Breast epithelium (tissue), 3 donors: ENCODE results near the gene UCHL1.

ENCODE experiments used
- POLR2A ChIP-seq: fragments of 450-650 bp; IDR thresholded peaks from one replicate; pipeline ENCODE4 v1.6.1; 2016; ENCODE audit warnings: antibody characterized with exemption, mild to moderate bottlenecking, moderate library complexity
- POLR2AphosphoS5 ChIP-seq, 3 donors: sonication (generic); formaldehyde crosslinking; IDR thresholded peaks; one replicate each; pipeline ENCODE4 v1.6.1; 2017; ENCODE audit warnings: antibody characterized with exemption in 3 of 3

DNA sequence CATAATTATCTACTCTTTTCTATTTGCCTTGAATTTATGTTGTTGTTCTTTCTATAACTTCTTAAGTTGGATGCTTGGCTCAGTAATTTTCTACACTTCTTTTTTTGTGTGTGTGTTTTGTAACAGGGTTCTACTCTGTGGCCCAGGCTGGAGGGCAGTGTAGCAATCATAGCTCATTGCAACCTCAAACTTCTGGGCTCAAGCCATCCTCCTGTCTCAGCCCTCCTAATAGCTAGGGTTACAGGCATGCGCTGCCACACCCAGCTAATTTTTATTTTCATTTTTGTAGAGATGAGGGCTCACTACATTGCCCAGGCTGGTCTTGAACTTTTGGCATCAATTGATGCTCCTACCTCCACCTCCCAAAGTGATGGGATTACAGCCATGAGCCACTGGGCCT lies 20.7 kb upstream of the UCHL1 start:
- TF ChIP-seq POLR2AphosphoS5 (IDR thresholded peaks at IDR 0.05) = no peak
- TF ChIP-seq POLR2A = no peak
